HEK293T (cell line): ENCODE results near the gene SPEN.
A peak's percentile ranks its signal among the peaks of the same experiment; 100 is the strongest.

Experiments
- CTCF ChIA-PET: fragments of 350-600 bp; formaldehyde crosslinking; extraction: SDS; loops from one replicate; lab custom pipeline; 2021; ENCODE audit warnings: antibody characterized with exemption, inconsistent platforms; lab: Yijun Ruan, JAX
- POLR2A ChIA-PET: fragments of 350-600 bp; formaldehyde crosslinking; extraction: SDS; loops from one replicate; lab custom pipeline; 2020; ENCODE audit warnings: antibody characterized with exemption, inconsistent platforms; lab: Yijun Ruan, JAX
- DNase-seq: peaks from one replicate; pipeline ENCODE4 v3.0.0; 2012; ENCODE audit warnings: mixed read lengths; ENCODE audit errors: extremely low spot score
- ARNT ChIP-seq: fragments of 450-650 bp; IDR thresholded peaks from 2 replicates; pipeline ENCODE4 v1.6.1; 2017; ENCODE audit warnings: mild to moderate bottlenecking
- BHLHE40 ChIP-seq: fragments of 450-650 bp; IDR thresholded peaks from 2 replicates; pipeline ENCODE4 v1.6.1; 2016; ENCODE audit warnings: mild to moderate bottlenecking, moderate library complexity, borderline replicate concordance
- CTBP1 ChIP-seq: fragments of 450-650 bp; IDR thresholded peaks from 2 replicates; pipeline ENCODE4 v1.6.1; 2016; ENCODE audit warnings: borderline replicate concordance
- ELF4 ChIP-seq: fragments of 450-650 bp; IDR thresholded peaks from 2 replicates; pipeline ENCODE4 v1.6.1; 2017; ENCODE audit warnings: antibody characterized with exemption
- FOXA1 ChIP-seq: fragments of 450-650 bp; IDR thresholded peaks from 2 replicates; pipeline ENCODE4 v1.6.1; 2016; ENCODE audit warnings: mild to moderate bottlenecking
- FOXK2 ChIP-seq: fragments of 450-650 bp; IDR thresholded peaks from 2 replicates; pipeline ENCODE4 v1.6.1; 2016; ENCODE audit warnings: mild to moderate bottlenecking
- FOXM1 ChIP-seq: fragments of 450-650 bp; IDR thresholded peaks from 2 replicates; pipeline ENCODE4 v1.6.1; 2017; ENCODE audit warnings: mild to moderate bottlenecking, borderline replicate concordance
- HDGF ChIP-seq: fragments of 450-650 bp; IDR thresholded peaks from 2 replicates; pipeline ENCODE4 v1.6.1; 2017; ENCODE audit warnings: antibody characterized with exemption, borderline replicate concordance
- L3MBTL2 ChIP-seq: fragments of 450-650 bp; conservative IDR thresholded peaks from 2 replicates; pipeline ENCODE4 v1.6.1; 2016; ENCODE audit warnings: mild to moderate bottlenecking
- LEF1 ChIP-seq: fragments of 450-650 bp; IDR thresholded peaks from 2 replicates; pipeline ENCODE4 v1.6.1; 2017; ENCODE audit warnings: mild to moderate bottlenecking, borderline replicate concordance
- NFRKB ChIP-seq: fragments of 450-650 bp; IDR thresholded peaks from 2 replicates; pipeline ENCODE4 v1.6.1; 2016; ENCODE audit warnings: mild to moderate bottlenecking, moderate library complexity
- SP1 ChIP-seq: fragments of 450-650 bp; IDR thresholded peaks from 2 replicates; pipeline ENCODE4 v1.6.1; 2017
- SUZ12 ChIP-seq: fragments of 450-650 bp; IDR thresholded peaks from 2 replicates; pipeline ENCODE4 v1.6.1; 2016; ENCODE audit warnings: mild to moderate bottlenecking
- TARDBP ChIP-seq: fragments of 450-650 bp; IDR thresholded peaks from 2 replicates; pipeline ENCODE4 v1.6.1; 2016
- ZNF384 ChIP-seq: fragments of 450-650 bp; IDR thresholded peaks from 2 replicates; pipeline ENCODE4 v1.6.1; 2016
- TF ChIP-seq, protein P1 (sequence below): fragments of 450-650 bp; IDR thresholded peaks from 2 replicates; pipeline ENCODE4 v1.6.1; 2016

SPEN gene

GRCh38 chr1:15932612-15933011, 85.1 kb downstream of the SPEN start:
- CTCF ChIA-PET = no interaction called here
- POLR2A ChIA-PET = no interaction called here
- TF ChIP-seq SUZ12 = no peak
- DNase-seq = peak; percentile 6

GRCh38 chr1:15933684-15934083, 86.2 kb downstream of the SPEN start:
- POLR2A ChIA-PET = no interaction called here
- no peak for TF ChIP-seq CTBP1
- no peak for TF ChIP-seq BHLHE40
- no peak for TF ChIP-seq HDGF
- TF ChIP-seq L3MBTL2 = no peak
- no peak for TF ChIP-seq ZNF384
- TF ChIP-seq ELF4 = no peak
- no peak for TF ChIP-seq FOXA1
- no peak for TF ChIP-seq SP1
- TF ChIP-seq FOXK2 = no peak
- TF ChIP-seq NFRKB = no peak
- TF ChIP-seq SUZ12 = no peak
- TF ChIP-seq LEF1 = no peak
- TF ChIP-seq FOXM1 = no peak
- no peak for TF ChIP-seq ARNT
- TF ChIP-seq TARDBP = no peak
- TF ChIP-seq, protein P1, sequence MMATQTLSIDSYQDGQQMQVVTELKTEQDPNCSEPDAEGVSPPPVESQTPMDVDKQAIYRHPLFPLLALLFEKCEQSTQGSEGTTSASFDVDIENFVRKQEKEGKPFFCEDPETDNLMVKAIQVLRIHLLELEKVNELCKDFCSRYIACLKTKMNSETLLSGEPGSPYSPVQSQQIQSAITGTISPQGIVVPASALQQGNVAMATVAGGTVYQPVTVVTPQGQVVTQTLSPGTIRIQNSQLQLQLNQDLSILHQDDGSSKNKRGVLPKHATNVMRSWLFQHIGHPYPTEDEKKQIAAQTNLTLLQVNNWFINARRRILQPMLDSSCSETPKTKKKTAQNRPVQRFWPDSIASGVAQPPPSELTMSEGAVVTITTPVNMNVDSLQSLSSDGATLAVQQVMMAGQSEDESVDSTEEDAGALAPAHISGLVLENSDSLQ = no peak
- no peak for DNase-seq
- CTCF ChIA-PET = no interaction called here

DNA sequence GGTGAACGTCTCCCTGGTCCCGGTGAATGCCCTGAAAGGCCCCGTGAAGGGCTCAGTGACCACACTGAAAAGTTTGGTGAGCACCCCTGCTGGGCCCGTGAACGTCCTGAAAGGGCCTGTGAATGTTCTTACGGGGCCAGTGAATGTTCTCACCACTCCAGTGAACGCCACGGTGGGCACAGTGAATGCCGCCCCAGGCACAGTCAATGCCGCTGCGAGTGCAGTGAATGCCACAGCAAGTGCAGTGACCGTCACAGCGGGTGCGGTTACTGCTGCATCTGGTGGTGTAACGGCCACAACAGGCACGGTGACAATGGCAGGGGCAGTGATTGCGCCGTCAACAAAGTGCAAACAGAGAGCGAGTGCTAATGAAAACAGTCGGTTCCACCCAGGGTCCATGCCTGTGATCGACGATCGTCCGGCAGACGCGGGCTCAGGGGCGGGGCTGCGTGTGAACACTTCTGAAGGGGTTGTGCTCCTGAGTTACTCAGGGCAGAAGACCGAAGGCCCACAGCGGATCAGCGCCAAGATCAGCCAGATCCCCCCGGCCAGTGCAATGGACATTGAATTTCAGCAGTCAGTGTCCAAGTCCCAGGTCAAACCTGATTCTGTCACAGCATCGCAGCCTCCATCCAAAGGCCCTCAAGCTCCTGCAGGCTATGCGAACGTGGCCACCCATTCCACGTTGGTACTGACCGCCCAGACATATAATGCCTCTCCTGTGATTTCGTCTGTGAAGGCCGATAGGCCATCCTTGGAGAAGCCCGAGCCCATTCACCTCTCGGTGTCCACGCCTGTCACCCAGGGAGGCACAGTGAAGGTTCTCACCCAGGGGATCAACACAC, 86.9 kb downstream of the SPEN start:
- POLR2A ChIA-PET = no interaction called here
- CTCF ChIA-PET = no interaction called here
- DNase-seq = no peak
- TF ChIP-seq SUZ12 (no peak), L3MBTL2 (no peak), FOXA1 (no peak), NFRKB (no peak), LEF1 (no peak), FOXK2 (no peak), HDGF (no peak), CTBP1 (no peak), TARDBP (no peak), SP1 (no peak), BHLHE40 (no peak), FOXM1 (no peak), ARNT (no peak), ZNF384 (no peak)
- TF ChIP-seq, protein P1 = no peak

DNA sequence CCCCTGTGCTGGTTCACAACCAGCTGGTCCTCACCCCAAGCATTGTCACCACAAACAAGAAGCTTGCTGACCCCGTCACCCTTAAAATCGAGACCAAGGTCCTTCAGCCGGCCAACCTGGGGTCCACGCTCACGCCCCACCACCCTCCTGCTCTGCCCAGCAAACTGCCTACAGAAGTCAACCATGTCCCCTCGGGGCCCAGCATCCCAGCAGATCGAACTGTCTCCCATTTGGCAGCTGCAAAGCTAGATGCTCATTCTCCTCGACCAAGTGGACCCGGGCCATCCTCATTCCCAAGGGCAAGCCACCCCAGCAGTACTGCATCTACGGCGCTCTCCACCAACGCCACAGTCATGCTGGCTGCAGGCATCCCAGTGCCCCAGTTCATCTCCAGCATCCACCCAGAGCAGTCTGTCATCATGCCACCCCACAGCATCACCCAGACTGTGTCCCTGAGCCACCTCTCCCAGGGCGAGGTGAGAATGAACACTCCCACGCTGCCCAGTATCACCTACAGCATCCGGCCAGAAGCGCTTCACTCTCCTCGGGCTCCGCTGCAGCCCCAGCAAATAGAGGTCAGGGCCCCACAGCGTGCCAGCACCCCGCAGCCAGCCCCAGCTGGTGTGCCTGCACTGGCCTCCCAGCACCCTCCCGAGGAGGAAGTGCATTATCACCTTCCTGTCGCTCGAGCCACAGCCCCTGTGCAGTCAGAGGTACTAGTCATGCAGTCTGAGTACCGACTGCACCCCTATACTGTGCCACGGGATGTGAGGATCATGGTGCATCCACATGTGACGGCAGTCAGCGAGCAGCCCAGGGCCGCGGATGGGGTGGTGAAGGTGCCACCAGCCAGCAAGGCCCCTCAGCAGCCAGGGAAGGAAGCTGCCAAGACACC, 87.8 kb downstream of the SPEN start:
- ChIA-PET POLR2A (no interaction called here), CTCF (interaction anchor here (0.6 kb wide), 1 partner anchor 96 kb away, joined by 3 read pairs; no protein-coding TSS in a partner anchor)
- TF ChIP-seq BHLHE40 = no peak
- no peak for TF ChIP-seq TARDBP
- TF ChIP-seq FOXK2 = no peak
- no peak for TF ChIP-seq FOXA1
- TF ChIP-seq ARNT = no peak
- TF ChIP-seq LEF1 = no peak

GRCh38 chr1:15936025-15936424, 88.5 kb downstream of the SPEN start:
- ChIA-PET POLR2A (no interaction called here), CTCF (interaction anchor here (0.6 kb wide), 1 partner anchor 96 kb away, joined by 3 read pairs; no protein-coding TSS in a partner anchor)
- no peak for TF ChIP-seq NFRKB
- no peak for TF ChIP-seq SUZ12
- TF ChIP-seq FOXK2 = no peak
- TF ChIP-seq FOXA1 = no peak
- TF ChIP-seq ELF4 = no peak
- no peak for TF ChIP-seq ZNF384
- no peak for TF ChIP-seq LEF1
- no peak for TF ChIP-seq TARDBP
- no peak for TF ChIP-seq L3MBTL2
- TF ChIP-seq HDGF = no peak
- no peak for TF ChIP-seq FOXM1
- TF ChIP-seq SP1 = no peak
- no peak for DNase-seq

More for the DNA sequence above, 87.8 kb downstream of the SPEN start:
- DNase-seq = no peak

DNA sequence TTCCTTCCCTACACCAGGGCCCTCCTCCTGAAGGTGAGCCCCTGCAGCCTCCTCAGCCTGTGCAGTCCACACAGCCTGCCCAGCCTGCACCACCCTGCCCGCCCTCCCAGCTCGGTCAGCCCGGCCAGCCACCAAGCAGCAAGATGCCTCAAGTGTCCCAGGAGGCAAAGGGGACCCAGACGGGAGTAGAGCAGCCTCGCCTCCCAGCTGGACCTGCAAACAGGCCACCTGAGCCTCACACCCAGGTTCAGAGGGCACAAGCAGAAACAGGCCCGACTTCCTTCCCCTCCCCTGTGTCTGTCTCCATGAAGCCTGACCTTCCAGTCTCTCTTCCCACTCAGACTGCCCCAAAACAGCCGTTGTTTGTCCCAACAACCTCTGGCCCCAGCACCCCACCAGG, 89.6 kb downstream of the SPEN start:
- CTCF ChIA-PET = interaction anchor here (0.7 to 1.7 kb wide), 2 partner anchors 12 to 108 kb away, joined by 3 to 5 read pairs; no protein-coding TSS in a partner anchor
- POLR2A ChIA-PET = interaction anchor here (0.9 kb wide), 1 partner anchor 88 kb away, joined by 4 read pairs; no protein-coding TSS in a partner anchor
- TF ChIP-seq ARNT = no peak
- TF ChIP-seq CTBP1 = no peak
- TF ChIP-seq FOXK2 = no peak
- TF ChIP-seq NFRKB = no peak
- no peak for TF ChIP-seq FOXM1
- no peak for TF ChIP-seq ELF4
- TF ChIP-seq L3MBTL2 = no peak
- TF ChIP-seq, protein P1 = no peak
- no peak for TF ChIP-seq FOXA1
- TF ChIP-seq TARDBP = no peak
- no peak for TF ChIP-seq LEF1
- no peak for TF ChIP-seq SUZ12
- no peak for TF ChIP-seq SP1
- TF ChIP-seq HDGF = no peak
- peak; percentile 5 for DNase-seq
